M059J (cell line): ENCODE data around the gene ZNF383. TPM values are rescaled to one million over a fixed set of nuclear protein-coding genes. Genes with fewer than 3 reads are reported as not detected.
"Not testable (repeated sequence)": the region's sequence is repeated elsewhere in the genome, so short reads cannot be mapped to it uniquely, and the experiment has no call there.

Source experiments
- DNase-seq: peaks from one replicate; pipeline ENCODE4 v3.0.0-alpha.2; 2012; ENCODE audit warnings: low read depth
- total RNA-seq: library from RNA; depleted of rRNA; stranded (reverse); fragments of >200 nt; shearing (Covaris generic); gene quantifications from 2 replicates; pipeline ENCODE4 v1.2.3, GENCODE V29; 2014; rRNA removed

The ZNF383 gene
- total RNA-seq = 5.0 and 8.6 TPM in 2 replicates

DNA sequence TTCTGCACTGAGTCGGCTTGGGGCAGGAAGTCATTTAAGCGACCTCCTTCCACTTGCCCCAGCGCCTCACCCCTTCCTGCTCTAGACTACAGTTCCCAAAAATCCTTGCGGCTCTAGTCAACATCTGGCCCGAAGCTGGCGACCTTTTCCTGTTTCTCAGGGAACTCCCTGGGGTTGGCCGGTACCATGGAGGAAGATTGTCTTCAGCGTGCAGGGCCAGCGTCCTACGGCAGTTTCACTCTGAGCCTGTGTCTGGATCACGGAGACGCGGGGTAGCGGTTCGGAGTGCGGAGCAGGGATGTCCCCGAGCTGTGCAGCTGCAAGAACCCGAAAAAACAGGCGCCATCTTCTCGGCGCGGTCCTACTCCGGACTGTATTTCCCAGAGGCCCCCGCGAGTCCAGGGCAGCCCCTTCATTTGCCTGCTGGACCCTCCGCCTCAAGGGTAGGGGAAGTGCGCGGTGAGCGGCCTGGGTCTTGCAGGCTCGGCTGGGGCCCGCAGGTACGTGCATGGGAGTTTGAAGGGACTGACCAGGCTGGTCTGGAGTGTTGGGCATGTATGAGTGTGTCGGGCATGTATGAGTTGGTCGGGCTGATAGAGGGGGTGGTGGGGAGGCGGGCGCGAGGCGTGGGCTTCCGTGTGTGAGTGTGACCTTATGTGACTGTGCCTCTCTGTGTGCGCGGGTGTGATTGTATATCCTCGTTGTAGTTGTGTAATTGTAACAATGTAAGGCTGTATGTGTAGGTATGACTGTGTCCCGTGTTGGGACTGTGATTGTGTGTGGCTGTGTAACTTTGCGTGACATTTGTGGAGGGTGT, at the start of gene ZNF383:
Gene ZNF383, plus strand, starts transcription at position 440 of the 817 bp plus-strand sequence. CDS start 12,240 bp downstream, outside the sequence.
- DNase-seq = peak; percentile 88

DNA sequence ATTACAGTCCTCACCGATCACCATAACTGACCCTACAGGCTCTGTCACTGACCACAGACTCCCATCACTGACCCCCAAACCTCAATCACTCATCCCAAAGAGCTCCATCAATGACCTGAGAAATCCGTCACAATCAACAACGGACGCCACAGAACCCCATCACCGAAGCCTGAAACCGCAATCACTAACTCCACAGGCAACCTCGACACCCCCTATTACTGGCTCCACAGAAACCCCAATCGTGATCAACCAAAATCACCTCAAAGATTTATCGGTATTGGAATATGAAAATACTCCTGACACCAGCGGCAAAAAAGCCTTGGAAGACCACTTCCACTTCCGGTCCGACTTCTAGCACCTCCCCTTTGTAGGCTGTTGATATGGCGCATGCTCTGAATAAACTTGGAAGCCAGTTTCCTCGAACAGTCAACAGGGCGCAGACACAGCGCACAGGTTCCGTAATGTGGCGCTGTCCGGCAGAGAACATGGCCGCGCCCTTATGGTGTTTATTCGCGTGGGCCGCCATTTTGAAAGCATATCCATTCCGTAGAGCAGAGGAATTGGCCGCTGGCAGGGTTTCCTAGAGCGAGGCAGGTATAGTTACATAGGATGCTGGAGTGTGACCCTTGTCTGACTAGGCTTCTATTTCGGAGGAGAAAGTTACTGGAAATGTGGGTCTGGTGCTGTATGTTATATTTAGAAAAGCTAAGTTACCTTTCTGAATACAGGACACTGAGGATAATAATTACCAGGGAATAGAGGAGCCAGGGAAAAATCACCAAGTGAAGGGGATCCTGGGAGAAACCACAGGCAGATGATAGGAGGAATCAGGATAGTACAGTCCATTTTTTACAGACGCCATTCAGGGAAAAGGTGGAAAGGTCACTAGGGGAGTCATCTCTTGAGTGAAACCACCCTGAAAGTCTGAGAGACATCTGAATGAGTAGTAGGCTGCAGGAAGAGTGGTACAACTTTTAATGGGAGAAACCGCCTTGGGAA, 45.3 kb upstream of the ZNF383 start, which contains the start of gene ZNF585A:
Gene ZNF585A, minus strand, starts transcription at position 328 of the 999 bp plus-strand sequence. CDS start 2,785 bp downstream, outside the sequence.
- peak; percentile 97 for DNase-seq

DNA sequence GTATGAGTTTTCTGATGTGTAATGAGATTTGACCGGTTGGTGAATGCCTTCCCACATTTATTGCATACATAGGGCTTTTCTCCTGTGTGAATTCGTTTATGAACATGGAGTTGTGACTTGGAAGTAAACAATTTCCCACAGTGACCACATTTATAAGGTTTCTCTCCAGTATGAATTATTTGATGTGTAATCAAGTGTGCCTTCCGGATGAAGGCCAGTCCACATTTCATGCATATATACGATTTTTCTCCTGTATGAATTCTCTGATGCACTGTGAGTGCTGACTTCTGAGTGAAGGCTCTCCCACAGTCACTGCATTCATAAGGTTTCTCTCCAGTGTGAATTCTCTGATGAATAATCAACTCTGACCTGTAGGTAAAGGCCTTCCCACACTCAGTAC, 31.9 kb upstream of the ZNF383 start:
- not testable (repeated sequence) for DNase-seq

DNA sequence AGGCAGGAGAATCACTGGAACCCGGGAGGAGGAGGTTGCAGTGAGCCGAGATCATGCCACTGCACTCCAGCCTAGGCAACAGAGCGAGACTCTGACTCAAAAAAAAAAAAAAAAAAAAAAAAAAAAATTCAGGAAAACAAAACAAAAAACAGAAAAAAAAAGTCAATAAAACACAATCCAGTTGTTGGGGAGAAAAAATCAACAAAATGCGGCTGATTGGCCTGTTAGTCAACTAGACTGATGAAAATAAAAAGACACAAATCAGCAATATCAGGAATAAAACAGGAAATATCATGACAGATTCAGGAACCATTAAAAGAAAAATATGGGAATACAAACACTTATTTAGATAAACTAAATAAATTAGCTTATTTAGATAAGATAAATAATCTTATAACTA, 22.8 kb upstream of the ZNF383 start:
- not testable (repeated sequence) for DNase-seq

DNA sequence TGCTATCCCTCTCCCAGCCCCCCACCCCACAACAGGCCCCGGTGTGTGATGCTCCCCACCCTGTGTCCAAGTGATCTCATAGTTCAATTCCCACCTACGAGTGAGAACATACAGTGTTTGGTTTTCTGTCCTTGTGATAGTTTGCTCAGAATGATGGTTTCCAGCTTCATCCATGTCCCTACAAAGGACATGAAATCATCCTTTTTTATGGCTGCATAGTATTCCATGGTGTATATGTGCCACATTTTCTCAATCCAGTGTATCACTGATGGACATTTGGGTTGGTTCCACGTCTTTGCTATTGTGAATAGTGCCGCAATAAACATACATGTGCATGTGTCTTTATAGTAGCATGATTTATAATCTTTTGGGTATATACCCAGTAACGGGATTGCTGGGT, 20.9 kb upstream of the ZNF383 start:
- DNase-seq = not testable (repeated sequence)

DNA sequence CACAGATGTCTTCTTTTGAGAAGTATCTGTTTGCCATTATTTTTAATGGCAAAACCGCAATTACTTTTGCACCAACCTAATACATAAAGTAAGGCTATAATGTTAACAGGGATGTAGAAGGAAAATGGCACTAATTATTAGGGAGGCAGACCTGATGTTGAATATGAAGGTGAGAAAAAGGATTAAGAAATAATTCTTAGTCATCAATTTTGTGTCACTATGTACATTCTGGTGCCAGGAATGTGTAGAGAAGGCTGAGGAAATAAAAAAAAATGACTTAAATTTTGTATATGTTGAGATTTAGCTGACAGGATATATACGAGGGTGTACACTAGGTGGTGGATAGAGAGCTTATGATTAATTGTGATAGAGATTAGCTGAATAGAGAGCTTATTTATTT, 20.2 kb upstream of the ZNF383 start:
- DNase-seq = no peak

DNA sequence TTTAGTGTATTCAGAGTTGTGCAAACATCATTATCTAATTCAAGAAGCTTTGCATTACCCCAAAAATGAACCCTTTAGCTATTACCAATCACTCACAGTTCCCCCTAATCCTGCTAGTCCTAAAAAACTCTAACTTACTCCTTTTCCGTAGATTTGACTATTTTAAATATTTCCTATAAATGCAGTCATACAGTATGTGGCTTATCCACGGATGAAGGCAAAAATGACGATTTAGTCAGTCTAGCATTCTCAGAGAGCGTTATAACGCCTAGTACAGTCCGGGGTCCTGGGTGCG, 587 bp upstream of the ZNF383 start:
- no peak for DNase-seq

DNA sequence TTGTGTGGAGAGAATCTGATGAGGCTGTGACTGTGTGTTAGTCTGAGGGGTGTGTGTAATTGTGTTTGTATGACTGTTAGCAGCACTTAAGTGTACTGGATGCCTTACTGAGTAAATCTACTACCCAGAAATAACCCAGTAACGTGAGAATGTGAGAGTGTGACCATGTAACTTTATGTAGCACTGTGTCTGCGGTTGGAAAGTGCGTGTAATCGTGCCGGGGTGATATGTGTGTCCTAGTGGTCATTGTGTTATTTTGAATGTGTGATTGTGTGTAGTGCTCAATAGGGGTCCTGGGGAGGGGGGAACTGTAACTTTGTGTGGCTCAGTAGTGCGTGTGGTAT, 550 bp downstream of the ZNF383 start:
- DNase-seq = peak; percentile 37

DNA sequence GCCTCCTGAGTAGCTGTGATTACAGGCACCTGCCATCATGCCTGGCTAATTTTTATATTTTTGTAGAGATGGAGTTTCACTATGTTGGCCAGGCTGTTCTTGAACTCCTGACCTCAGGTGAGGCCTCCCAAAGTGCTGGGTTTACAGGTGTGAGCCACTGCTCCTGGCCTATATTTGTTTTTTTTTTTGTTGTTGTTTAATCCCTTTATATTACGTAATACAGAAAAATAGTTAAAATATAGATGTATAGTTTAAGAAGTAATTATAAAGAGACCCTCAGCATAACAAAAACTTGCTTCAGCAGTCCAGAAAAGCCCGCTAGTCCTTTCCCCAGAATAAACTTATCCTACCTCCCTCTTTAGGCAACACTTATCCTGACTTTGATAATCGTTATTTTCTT, 2.4 kb downstream of the ZNF383 start:
- DNase-seq = no peak

DNA sequence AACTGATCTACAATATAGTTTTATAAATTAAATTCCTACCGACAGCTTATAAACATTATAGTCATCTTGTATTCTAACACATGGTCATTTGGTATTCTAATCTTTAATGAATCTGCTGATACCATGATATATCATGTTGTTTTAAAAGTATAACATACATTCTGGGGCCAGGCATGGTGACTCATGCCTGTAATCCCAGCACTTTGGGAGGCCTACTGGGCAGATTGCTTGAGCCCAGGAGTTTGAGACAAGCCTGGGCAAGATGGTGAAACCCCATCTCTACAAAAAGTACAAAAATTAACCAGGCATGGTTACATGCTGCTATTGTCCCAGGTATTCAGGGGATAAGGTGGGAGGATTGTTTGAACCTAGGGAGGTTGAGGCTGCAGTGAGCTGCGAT, 3.1 kb downstream of the ZNF383 start:
- no peak for DNase-seq

DNA sequence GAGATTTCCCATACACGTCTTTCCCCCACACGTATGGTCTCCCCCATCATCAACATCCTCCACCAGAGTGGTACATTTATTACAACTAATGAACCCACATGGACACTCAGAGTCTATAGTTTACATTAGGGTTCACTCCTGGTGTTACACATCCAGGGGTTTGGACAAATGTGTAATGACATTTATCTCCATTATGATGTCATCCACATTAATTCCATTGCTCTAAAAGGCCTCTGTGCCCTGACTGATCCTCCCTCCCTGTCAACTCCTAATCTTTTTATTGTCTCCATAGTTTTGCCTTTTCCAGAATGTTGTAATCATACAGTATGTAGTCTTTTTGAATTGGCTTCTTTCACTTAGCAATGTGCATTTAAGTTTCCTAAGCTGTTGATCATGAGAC, 8.2 kb downstream of the ZNF383 start:
- DNase-seq = no peak

DNA sequence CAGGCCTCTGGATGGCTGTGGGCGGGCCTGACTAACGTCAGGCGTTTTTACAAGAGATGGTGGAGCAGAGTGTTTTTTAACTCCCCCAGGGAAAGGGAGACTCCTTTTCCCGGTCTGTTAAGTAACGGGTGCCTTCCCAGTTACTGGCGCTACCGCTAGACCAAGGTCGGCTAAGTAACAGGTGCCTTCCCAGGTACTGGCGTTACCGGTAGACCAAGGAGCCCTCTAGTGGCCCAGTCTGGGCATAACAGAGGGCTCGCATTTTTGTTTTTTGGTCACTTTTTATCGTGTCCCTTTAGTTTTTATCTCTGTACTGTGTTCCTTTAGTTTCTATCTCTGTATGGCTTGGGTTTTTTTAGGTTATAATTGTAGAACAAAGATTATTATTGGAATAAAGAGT, 10.0 kb downstream of the ZNF383 start:
- no peak for DNase-seq

DNA sequence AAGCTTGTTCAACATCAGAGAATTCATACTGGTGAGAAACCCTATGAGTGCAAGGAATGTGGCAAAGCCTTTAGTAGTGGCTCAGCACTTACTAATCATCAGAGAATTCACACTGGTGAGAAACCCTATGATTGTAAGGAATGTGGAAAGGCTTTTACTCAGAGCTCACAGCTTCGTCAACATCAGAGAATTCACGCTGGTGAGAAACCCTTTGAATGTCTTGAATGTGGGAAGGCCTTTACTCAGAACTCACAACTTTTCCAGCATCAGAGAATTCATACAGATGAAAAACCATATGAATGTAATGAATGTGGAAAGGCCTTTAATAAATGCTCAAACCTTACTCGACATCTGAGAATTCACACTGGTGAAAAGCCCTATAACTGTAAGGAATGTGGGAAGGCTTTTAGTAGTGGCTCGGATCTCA, 25.2 kb downstream of the ZNF383 start:
- peak; percentile 5 for DNase-seq

DNA sequence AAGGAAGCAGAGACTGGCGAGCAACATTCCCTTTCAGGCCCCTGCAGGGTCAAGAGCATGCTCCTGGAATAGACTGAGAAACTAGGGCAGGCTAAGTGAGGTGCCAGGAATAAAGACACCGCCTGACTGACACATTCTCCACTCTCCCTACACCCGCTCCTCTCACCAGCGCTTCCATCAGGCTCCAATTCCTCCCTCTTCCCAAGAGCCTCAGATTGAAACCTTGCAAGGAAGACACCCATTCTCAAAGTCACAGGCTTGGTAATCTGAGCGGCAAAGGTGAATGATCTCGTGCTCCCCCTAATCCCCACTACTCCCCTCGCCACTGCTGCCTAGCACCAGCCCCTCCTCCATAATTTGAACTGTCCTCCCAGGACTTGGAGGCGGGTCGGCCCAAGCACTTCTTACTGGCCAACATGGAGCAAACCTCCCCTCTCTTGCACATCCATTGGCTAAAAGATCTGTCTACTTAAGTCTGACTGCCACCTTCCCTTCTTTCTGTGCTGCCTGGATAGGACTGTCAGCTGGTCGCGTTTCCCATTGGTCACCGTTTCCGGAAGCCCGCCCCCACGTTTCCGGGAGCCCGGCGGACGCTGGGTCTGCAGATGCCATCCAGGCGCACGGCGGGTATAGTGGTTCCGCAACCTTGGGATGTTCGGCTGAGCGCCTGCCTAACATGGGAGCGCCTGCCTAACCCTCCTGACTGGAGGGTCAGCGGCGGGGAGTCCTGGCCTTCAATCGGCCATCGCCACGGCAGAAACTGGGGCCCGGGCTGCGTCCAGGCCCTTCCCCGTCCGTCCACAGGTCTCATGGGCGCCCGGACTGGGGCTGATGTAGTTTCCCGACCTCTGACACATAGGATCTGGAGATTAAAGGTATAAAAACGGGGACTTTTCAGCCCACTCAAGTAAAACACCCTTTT, 33.6 kb downstream of the ZNF383 start:
- DNase-seq = peak; percentile 91

DNA sequence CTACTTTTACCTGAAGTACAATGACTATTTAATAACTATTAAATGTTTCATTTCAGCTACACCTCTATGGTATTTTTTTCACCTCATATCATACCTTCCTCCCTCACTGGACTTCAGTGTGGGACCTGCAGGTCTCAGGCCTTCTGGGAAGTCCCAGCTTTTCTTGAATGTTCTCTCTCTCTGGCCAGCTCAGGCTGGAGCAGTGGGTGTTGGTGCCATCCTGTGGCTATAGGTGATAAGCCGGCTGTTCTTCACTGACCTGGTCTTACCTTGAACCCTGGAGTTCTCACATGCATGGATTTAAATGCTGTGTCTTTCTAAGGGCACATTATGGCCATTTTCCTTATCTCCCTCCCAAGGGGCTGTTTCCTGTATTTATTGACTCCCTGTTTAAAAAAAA, 45.0 kb downstream of the ZNF383 start:
- not testable (repeated sequence) for DNase-seq

DNA sequence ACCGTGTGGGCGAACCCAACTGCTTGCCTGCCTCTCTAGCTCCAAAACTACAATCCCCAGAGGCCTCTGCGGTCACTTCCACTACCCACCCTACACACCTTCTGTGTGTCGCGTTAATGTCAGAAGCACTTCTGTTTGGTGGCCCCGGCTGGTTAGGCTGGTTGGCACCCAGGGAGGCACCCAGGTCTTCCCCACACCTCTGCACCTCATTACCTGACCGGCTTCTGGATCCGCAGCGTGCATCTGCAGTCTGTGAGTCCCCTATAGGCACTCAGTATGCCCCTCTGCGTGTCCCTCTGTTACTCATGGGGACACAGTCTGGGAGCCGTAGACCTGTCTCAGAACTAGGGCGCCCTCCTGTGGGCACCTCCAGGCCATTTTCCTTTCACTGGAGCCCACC, 49.0 kb downstream of the ZNF383 start:
- not testable (repeated sequence) for DNase-seq

DNA sequence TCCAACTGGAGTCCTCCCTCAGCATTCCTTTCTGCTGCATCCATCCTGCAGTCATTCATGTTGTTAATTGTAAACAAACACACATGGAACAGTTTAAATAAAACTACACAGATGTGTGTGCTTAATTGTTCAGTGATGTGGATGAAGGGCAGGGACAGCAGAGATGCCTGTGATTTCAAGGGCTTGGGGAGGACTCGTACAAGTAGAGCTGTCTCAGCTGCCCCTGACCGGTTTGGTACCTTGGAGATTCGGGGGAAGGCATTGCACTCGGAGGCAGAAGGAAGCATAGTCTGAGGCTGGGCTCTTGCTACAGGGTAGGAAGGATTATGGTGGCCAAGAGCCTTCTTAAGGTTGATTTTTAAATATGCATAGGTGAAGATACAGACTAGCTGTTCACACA, 49.7 kb downstream of the ZNF383 start:
- not testable (repeated sequence) for DNase-seq

DNA sequence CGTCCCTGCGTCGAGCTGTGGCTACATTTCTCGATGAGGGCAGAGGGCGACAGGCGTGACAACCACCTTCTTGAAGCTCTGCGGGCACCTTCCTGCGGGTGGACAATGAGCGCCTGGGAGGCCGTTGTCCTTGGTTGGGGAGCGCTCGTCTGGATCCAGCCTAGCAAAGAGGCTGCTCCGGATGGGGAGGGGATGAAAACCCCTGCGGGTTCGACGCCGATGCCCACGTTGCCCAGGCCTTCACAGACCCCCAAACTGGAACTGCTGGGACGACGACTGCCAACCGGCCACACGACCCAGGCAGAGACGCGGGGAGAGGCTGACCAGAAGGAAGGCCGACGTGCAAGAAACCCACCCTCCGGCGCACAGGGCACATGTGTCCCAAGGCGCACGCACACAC, 62.6 kb downstream of the ZNF383 start:
- not testable (repeated sequence) for DNase-seq

DNA sequence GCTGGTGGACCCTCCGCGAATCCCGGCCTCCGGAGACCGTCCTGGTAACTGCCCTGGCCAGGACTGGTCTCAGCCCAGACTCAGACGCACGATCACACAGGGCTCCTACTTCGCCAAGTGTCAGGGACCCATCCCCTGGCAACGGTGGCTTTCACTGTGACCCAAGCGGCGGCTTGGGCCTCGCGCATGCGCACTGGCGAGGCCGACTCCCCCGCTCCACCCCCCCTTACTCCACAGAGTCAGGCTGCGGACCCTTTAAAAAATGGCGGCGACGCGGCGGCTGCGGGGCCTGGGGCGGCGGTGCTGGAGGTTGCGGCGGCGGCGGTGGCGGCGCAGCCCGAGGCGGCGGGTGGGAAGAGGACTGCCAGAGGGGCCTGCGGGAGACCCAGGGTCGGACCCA, 66.0 kb downstream of the ZNF383 start:
- DNase-seq = not testable (repeated sequence)

DNA sequence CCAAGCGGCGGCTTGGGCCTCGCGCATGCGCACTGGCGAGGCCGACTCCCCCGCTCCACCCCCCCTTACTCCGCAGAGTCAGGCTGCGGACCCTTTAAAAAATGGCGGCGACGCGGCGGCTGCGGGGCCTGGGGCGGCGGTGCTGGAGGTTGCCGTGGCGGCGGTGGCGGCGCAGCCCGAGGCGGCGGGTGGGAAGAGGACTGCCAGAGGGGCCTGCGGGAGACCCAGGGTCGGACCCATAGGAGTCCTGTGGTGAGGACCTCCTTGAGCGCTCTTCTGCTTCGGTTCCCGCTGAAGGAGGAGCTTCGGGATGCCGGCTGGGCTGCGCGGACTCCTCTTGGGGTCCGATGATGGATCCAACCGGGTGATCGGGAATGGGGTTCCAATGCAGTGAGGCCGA, 71.2 kb downstream of the ZNF383 start:
- not testable (repeated sequence) for DNase-seq
